ENCODE results near the gene TRUB1.

GRCh38 chr10:114992189-114992775 is 54.3 kb downstream of the TRUB1 start:
- no peak for TF ChIP-seq POLR2A (IDR thresholded peaks at IDR 0.05; ENCODE audit: low read length)
- no peak for TF ChIP-seq GATA1 (IDR thresholded peaks at IDR 0.05; ENCODE audit: low read depth, low read length)
